Anterior cingulate cortex (tissue), 58 donors: ENCODE data around the gene PNMA8A.
"Not testable (repeated sequence)": the region's sequence is repeated elsewhere in the genome, so short reads cannot be mapped to it uniquely, and the experiment has no call there.

Experiments used
- DNase-seq, 58 donors: peaks; one replicate each; lab custom pipeline; 2025; lab: John Stamatoyannopoulos, UW

The PNMA8A gene

GRCh38 chr19:46435689-46436088, 35.7 kb downstream of the PNMA8A start:
- not testable (repeated sequence) for DNase-seq

- peak in 45 of 58 donors; percentile 15 to 90 (median 53) for DNase-seq
These were observed 36.4 kb downstream of the PNMA8A start for GRCh38 chr19:46435009-46435408.

GRCh38 chr19:46433470-46433869, 37.9 kb downstream of the PNMA8A start:
- DNase-seq: not testable (repeated sequence)

- no peak for DNase-seq
These were observed 39.5 kb downstream of the PNMA8A start for GRCh38 chr19:46431824-46432223.

- DNase-seq: no peak
These were observed 41.4 kb downstream of the PNMA8A start for GRCh38 chr19:46429999-46430398.

- peak; percentile 30 to 93 (median 80) for DNase-seq
These were observed 42.9 kb downstream of the PNMA8A start, which contains the start of gene PNMA8C for GRCh38 chr19:46428239-46429135. Gene PNMA8C, minus strand, starts transcription at chr19:46428936. Its CDS starts 577 bp downstream, at chr19:46428359.

GRCh38 chr19:46427518-46428045, 43.8 kb downstream of the PNMA8A start:
- peak in 1 of 58 donors; percentile 26 for DNase-seq

- DNase-seq: peak in 55 of 58 donors; percentile 8 to 89 (median 71)
These were observed 44.7 kb downstream of the PNMA8A start for GRCh38 chr19:46426506-46427162.

- peak in 4 of 58 donors; percentile 50 to 65 (median 54) for DNase-seq
These were observed 45.3 kb downstream of the PNMA8A start for GRCh38 chr19:46426035-46426505.

- DNase-seq: no peak
These were observed 48.2 kb downstream of the PNMA8A start for GRCh38 chr19:46423188-46423587.

GRCh38 chr19:46422344-46422743, 49.0 kb downstream of the PNMA8A start:
- DNase-seq: no peak

- DNase-seq: no peak
These were observed 51.3 kb downstream of the PNMA8A start for GRCh38 chr19:46420056-46420455.
